AG04449 (cell line): Measurements from ENCODE around the gene SPEM1.

Source experiments
- CTCF ChIA-PET: fragments of 350-600 bp; formaldehyde crosslinking; extraction: SDS; loops from one replicate; lab custom pipeline; 2021; ENCODE audit warnings: antibody characterized with exemption; lab: Yijun Ruan, JAX
- POLR2A ChIA-PET: fragments of 400-600, 350-600 bp; formaldehyde crosslinking; extraction: SDS; loops from one replicate; lab custom pipeline; 2020; ENCODE audit warnings: antibody characterized with exemption, inconsistent platforms; lab: Yijun Ruan, JAX
- DNase-seq: peaks from one replicate; pipeline ENCODE4 v3.0.0-alpha.2; 2010; ENCODE audit warnings: low read depth, low spot score
- H3K4me3 ChIP-seq: 2 replicates; pipeline ENCODE4 v1.5.1; 2011; ENCODE audit warnings: low read depth, mild to moderate bottlenecking, control low read depth, low read length
- TF ChIP-seq, protein P1 (sequence below): IDR thresholded peaks from one replicate; pipeline ENCODE4 v1.5.1; 2011; ENCODE audit warnings: mild to moderate bottlenecking, moderate library complexity, low read length, control low read depth, inconsistent platforms; ENCODE audit not compliant: insufficient read depth; ENCODE audit errors: missing control alignments

Gene SPEM1

GRCh38 chr17:7418472-7419152, 1.5 kb upstream of the SPEM1 start:
- TF ChIP-seq, protein P1, sequence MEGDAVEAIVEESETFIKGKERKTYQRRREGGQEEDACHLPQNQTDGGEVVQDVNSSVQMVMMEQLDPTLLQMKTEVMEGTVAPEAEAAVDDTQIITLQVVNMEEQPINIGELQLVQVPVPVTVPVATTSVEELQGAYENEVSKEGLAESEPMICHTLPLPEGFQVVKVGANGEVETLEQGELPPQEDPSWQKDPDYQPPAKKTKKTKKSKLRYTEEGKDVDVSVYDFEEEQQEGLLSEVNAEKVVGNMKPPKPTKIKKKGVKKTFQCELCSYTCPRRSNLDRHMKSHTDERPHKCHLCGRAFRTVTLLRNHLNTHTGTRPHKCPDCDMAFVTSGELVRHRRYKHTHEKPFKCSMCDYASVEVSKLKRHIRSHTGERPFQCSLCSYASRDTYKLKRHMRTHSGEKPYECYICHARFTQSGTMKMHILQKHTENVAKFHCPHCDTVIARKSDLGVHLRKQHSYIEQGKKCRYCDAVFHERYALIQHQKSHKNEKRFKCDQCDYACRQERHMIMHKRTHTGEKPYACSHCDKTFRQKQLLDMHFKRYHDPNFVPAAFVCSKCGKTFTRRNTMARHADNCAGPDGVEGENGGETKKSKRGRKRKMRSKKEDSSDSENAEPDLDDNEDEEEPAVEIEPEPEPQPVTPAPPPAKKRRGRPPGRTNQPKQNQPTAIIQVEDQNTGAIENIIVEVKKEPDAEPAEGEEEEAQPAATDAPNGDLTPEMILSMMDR = no peak
- CTCF ChIA-PET = interaction anchor here (0.8 to 1.0 kb wide), 2 partner anchors 97 to 142 kb away, joined by 3 read pairs; no protein-coding TSS in a partner anchor
- POLR2A ChIA-PET = no interaction called here
- DNase-seq = no peak
- no peak overlapping the region for H3K4me3 ChIP-seq

DNA sequence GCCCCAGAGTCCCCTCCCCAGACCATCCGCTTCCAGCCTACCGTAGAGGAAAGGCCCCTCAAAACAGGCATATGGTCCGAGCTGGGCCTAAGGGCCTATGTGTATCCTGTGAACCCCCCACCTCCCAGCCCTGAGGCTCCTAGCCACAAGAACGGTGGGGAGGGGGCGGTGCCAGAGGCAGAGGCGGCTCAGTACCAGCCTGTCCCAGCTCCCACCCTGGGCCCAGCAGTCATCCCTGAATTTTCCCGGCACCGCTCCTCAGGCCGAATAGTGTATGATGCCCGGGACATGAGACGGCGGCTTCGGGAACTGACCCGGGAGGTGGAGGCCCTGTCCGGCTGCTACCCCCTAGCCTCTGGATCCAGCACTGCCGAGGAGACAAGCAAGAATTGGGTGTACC, 1.1 kb downstream of the SPEM1 start:
- no peak overlapping the region for H3K4me3 ChIP-seq
- ChIA-PET CTCF (interaction anchor here (2.5 kb wide), 1 partner anchor 16 kb away, joined by 10 read pairs; no protein-coding TSS in a partner anchor), POLR2A (interaction anchor here (1.0 to 1.6 kb wide), 2 partner anchors 17 to 63 kb away, joined by 4 to 6 read pairs; partner anchors contain the start of genes POLR2A and TMEM256)
- DNase-seq = no peak
- TF ChIP-seq, protein P1 = no peak

- CTCF ChIA-PET = interaction anchor here (1.1 to 3.4 kb wide), 2 partner anchors 13 to 17 kb away, joined by 3 to 10 read pairs; no protein-coding TSS in a partner anchor
- DNase-seq = no peak
- no peak overlapping the region for H3K4me3 ChIP-seq
- POLR2A ChIA-PET = interaction anchor here (1.2 to 1.5 kb wide), 2 partner anchors 17 to 19 kb away, joined by 3 to 5 read pairs; partner anchors contain the start of gene TMEM256
- TF ChIP-seq, protein P1 = no peak
Measured at GRCh38 chr17:7423679-7424078, 3.6 kb downstream of the SPEM1 start.

DNA sequence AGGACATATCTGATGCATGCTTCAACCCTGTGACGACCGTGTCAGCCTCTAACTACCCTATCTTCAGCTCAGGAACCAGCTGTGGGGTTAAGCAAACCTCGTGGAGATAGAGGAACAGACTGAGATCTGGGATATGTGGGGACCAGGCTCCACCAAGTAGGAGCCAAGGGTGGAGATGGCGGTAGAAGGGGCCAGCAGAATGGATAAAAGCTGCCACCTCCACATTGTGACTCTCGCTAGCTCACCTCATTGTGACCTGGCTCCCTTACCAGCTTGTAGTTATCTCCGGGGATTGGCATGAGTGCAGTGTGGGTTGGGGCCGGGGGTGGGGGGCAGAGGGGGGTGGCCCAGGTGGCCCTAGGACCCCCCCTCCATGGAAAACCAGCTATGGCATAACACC, 5.2 kb downstream of the SPEM1 start, which contains the start of gene SPEM2:
Gene SPEM2, plus strand, starts transcription at position 301 of the 400 bp plus-strand sequence. Its CDS starts 73 bp downstream, at position 374.
- TF ChIP-seq, protein P1 = no peak
- no peak for DNase-seq
- ChIA-PET CTCF (interaction anchor here (1.6 to 3.4 kb wide), 3 partner anchors 11 to 70 kb away, joined by 3 to 10 read pairs (median 5); partner anchors contain the start of gene TMEM95), POLR2A (interaction anchor here (1.2 kb wide), 1 partner anchor 19 kb away, joined by 6 read pairs; no protein-coding TSS in a partner anchor)
- no peak within 1 kb of the TSS for H3K4me3 ChIP-seq

- H3K4me3 ChIP-seq = no peak overlapping the region
- no peak for DNase-seq
- ChIA-PET POLR2A (no interaction called here), CTCF (interaction anchor here (1.6 to 3.4 kb wide), 3 partner anchors 11 to 71 kb away, joined by 3 to 10 read pairs (median 5); partner anchors contain the start of gene TMEM95)
- TF ChIP-seq, protein P1 = no peak
Measured at GRCh38 chr17:7425756-7426155, 5.6 kb downstream of the SPEM1 start.
